CD4-positive, alpha-beta T cell treated with Interleukin-10 for 1 hour (primary cell): ENCODE data around the gene GVQW3.
"Not testable (repeated sequence)": the region's sequence is repeated elsewhere in the genome, so short reads cannot be mapped to it uniquely, and the experiment has no call there.

Experiments used
- DNase-seq: peaks from one replicate; pipeline ENCODE4 v3.0.0-alpha.2; 2020

The GVQW3 gene

GRCh38 chr11:76391021-76391420, 9.9 kb downstream of the GVQW3 start:
- DNase-seq: no peak

DNA sequence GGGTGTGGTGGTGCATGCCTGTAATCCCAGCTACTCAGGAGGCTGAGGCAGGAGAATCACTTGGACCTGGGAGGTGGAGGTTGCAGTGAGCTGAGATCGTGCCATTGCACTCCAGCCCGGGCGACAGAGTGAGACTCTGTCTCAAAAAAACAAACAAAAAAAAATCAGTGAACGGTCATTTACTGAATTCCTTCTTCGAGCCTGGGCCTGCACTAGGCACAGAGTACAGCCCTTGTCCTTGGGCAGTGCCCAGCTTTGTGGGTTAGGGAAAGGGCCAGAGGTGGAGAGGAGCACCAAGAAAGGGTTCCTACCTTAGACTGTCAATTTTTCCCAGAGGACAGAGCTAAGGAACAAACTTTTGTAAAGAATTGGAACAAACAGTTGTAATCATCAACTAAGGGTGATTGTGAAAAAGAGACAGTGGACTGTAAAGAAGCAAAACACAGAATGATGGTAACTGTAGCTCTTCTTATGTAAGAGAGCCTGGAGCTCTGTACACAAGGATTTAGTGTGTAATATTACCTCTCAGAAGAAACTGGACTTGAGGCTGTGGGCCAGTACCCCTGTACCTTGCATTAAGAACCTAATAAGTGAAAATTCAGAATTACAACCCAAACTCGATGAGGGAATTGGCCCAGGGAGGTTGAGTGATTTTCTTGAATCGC, 10.8 kb downstream of the GVQW3 start:
- DNase-seq: no peak

DNA sequence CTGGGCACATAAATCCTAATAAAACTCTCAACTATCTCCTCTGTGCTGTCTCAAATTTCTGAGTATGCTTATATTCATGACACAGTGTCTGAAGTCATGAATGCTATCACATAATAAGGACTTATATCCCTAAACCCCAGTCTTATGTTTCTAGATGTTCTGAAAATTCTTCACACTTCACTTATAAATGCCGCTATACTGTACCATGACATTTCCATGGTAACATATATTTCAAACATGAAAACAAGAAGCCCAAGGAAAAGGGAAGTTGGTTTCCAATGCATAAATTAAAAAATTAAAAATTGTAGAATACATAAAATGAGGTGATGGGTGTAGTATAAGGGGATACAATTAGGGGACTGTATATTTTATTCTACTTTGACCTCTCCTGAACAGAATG, 11.7 kb downstream of the GVQW3 start:
- no peak for DNase-seq

GRCh38 chr11:76394411-76394810, 13.3 kb downstream of the GVQW3 start:
- DNase-seq: no peak

DNA sequence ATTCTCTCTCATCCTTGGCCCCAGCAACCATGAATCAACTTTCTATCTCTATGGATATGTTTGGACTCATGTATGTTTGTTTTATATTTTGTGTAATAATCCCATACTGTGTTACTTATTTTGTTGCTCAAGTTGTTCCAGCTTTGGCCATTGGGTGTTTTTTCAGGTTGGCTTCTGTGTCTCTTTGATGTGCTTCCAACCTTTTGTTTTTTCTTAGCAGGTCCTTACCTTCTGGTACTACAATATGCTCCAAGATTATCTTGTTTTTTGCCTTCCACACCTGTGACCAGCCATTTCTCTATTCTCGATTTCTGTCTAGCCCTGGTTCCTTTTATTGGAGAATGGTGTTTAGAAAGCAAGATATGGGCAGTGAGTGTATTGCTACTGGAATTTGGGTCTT, 14.2 kb downstream of the GVQW3 start:
- no peak for DNase-seq

DNA sequence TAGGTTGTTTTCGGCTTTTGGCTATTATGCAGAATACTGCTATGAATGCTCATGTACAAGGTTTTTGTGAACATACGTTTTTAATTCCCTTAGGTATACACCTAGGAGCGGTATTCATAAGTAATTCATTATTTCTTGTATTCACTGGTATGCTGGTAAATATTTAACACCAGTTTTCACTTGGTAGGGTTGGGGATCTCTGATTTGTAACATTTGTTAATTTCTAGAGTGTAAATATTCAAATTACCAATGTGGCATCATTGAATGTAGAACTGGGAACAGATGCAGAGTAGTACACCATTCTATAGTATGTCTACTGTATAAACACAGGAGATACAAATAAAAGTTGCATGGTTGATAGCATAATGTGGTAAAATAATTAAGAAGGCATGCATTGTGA, 16.3 kb downstream of the GVQW3 start:
- DNase-seq: no peak

- DNase-seq: no peak
Measured at GRCh38 chr11:76400967-76401366, 19.8 kb downstream of the GVQW3 start.

GRCh38 chr11:76401484-76401883, 20.4 kb downstream of the GVQW3 start:
- not testable (repeated sequence) for DNase-seq

DNA sequence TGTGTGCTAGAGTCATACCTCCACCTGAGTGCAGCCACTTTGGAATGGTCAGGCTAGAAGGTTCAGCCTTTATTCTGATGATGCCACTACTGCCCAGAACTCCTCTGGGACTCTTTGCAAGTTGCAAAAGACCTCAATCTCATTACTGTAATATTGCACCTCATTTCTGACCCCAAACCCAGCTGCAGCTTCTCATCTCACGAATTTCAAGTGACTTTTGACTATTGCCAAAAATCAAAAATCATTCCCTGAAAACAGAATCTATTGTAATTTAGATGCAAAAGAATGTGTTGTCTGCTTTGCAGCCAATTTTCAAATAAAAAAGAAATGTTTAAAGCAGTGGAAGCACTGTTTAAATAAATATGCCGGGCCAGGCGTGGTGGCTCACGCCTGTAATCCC, 25.2 kb downstream of the GVQW3 start:
- no peak for DNase-seq

GRCh38 chr11:76408171-76408965, 27.2 kb downstream of the GVQW3 start:
- DNase-seq: no peak

DNA sequence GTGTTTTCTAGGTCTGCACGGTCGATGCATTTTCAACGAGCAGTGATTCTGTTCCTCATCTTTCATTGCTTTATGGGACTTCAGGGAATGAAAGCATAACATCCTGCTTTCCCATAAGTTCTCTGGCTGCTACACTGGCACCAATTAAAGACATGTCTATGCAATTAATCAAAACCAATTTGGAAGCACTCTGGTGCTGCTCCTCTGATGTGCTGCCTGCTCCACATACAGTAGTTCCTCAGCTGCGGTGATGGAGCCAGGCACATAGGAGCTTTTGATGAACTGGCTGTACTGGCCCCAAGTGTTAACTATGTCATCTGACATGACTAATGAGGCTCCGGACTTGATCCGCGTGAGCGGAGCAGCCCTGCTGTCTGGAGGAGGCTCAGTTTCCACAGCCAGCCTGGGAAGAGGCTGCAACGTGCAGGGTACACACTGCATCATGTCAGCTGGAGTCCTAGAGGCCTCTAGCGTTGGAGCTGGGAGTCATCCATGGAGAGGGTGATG, 29.8 kb downstream of the GVQW3 start:
- DNase-seq: no peak

DNA sequence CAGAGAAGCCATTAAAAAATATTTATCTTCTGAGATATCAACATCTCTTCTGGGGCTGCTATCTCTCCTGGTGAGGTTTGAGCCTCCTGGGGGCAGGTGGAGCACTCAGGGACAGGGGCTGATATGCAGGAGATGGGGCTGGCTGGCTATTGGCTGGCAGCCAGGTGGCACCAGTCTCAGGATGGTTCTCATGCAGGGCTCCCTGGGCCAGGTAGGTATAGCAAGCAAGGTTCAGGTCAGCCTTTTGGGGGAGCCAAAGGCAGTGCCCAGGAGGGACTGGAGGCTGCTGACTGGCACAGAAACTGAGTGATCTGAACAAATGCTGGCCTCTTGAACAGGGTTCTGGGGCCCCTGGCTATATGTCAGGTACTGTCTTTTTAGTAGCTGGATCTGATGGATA, 34.0 kb downstream of the GVQW3 start:
- no peak for DNase-seq

DNA sequence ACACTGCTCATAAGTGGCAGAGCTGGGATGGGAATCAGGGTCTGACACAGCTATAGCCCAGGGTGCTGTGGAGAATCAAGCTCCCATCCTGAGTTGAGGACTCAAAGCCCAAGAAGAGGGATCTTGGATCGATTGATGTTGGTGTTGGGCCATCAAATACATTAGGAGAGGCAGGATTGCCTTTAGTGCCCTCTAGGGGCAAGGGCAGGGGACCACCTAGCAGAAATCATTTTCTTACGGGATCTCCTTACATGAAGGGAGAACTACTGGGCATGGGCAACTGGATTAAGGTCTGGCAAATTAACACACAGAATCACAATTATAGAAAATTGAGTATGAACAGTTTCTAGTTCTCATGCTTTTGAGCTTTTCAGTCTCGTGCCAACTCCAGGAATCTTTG, 38.8 kb downstream of the GVQW3 start:
- peak; percentile 25 for DNase-seq

- DNase-seq: no peak
Measured at GRCh38 chr11:76424379-76424778, 43.3 kb downstream of the GVQW3 start.

GRCh38 chr11:76424891-76425290, 43.8 kb downstream of the GVQW3 start:
- no peak for DNase-seq

DNA sequence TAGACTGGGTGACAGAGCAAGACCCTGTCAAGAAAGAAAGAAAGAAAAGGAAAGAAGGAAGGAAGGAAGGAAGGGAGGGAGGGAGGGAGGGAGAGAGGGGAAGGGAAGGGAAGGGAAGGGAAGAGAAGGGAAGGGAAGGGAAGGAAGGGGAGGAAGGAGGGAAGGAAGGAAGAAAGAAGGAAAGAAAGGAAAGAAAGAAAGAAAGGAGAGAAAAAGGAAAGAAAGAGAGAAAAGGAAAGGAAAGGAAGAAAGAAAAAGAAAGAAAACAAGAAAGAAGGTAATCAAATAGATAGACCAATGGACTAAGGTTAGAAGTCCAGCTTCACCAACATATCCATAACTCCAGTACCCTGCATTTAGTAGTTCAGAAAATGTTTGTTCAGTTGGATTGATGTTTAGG, 45.5 kb downstream of the GVQW3 start:
- no peak for DNase-seq

GRCh38 chr11:76436020-76436419, 54.9 kb downstream of the GVQW3 start:
- DNase-seq: no peak

DNA sequence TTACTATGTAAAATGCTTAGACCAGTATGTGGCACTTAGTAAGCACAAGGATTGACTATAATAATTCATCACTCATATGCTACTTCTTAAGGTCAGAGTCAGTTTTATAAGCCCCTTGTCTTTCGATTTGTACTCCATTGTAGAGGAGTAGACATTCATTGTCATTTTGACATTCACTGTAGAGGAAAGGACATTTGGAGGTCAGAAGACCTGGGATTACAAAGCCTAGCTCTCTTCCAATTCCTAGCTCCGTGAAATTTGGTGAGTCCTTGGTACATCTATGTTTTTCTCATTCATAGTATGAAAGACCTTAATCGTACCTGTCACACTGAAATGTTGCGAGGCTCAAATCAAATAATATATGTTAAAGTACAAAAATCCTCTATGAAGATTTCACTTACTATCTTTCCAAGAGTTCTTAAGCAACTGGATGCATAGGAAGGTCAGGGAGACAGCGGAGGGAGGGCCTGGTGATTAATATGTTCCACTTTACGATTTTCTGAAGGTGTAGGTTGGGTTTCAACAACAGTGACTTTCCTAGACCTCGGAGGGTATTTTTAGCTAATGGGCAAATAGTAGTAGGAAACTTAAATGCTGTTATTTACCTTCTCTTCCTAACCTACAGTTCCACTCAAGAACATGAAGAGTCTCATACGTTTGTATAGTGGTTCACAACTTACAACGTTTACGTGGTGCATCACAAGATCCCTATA, 62.3 kb downstream of the GVQW3 start:
- DNase-seq: no peak

- no peak for DNase-seq
Measured at GRCh38 chr11:76444065-76444383, 62.9 kb downstream of the GVQW3 start.

GRCh38 chr11:76444384-76445120, 63.4 kb downstream of the GVQW3 start, which contains the start of gene EMSY:
Gene EMSY, plus strand, starts transcription at chr11:76445018. Its CDS starts 1,921 bp downstream, at chr11:76446939.
- peak; percentile 94 for DNase-seq

DNA sequence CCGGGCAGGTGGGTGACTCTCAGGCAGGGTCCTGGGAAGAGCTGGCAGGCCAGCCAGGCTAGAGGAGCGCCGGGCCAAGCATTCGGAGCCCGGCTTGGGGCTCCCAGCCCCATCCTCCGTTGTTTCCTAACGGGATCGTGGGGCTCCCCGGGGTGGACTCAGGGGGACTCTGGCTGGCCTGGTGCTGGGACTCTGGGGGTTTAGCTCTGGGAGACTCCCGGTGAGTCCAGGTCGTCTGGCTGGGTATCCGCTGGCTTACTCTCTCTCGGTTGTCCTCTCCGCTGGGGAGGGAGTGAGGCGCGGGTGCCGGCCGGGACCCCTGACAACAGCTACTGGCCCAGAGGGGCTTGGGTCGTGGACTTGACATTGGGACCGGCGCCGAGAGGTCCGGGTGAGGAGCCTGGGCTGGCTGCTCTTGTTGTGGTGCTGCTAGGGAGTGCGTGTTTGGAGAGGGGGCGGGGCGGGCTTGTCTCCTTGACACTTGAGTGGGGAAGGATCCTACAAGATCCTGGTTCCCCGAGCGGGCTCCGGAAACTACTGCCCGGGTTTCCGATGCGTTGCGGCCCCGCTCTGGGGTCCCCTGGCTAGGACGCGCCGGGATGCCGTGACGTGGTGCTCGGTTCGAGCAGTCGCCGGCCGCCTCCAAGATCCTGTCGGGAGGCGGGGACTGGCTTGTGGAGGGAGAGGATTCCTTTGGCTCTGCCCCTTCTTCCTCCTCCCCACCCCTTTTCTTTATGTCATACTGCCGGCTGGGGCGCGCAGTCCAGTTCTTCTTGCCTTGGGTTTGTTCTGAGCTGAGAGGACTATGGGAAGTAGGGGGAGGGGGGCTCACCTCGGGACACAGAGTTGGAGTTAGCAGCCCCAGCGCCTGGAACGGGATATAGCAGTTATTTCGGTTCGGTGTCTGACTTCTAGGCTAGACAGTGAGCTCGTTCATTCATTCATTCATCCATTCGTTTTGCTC, 64.3 kb downstream of the GVQW3 start:
- DNase-seq: peak; percentile 48

- DNase-seq: no peak
Measured at GRCh38 chr11:76448506-76448905, 67.4 kb downstream of the GVQW3 start.
